ENCODE data around the gene ZNF423. TPM values are rescaled to one million over a fixed set of nuclear protein-coding genes. Genes with fewer than 3 reads are reported as not detected.

ZNF423 gene
- total RNA-seq, 1 donor from 2014 or later = 12.3 TPM

DNA sequence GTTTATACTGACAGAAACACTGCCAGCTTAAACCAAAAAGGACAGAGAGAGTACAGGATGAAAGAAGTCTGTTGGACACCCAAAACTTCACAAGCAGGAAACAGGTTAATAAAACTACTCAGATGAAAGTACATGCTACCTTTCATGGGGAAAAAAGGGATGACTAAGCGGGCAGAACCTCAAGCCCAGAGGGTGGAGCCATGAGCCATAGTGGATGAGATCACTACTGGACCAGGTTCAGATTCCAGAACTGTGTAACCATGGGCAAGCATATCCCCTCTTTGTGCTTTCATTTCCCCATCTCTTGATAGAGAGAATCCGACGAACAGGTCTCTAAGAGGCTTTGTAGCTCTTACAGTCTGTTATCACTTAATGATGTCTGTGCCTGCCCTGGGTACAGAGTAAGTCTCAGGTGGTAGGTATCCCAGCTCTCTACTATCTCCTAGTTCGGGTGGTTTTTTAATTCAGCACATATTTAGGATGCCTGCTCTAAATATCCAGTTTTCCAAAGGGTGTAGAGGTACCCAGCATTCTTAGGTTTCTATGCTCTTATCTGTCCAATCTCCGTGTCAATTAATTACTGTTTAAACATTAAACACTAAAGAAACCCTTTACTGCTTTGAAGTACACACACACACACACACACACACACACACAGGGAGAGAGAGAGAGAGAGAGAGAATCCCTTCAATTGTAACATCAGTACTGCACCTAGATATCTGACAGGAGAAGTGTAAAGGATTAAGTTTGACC is 206.7 kb downstream of the ZNF423 start:
- no peak for DNase-seq (ENCODE audit: low spot score)

DNA sequence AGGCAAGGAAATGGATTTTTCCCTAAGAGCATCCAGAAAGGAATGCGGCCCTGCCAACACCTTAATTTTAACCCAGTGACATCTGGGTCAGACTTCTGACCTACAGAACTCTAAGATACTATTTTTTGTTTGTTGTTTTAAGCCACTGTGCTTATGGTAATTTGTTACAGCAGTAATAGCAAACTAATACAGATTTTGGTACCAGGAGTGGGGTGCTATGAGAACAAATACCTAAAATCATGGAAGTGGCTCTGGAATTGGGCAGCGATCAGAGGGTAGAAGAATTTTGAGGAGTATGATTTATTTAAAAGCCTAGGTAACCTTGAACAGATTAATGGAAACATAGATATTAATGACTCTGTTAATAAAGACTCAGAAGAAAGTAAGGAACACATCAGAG is 208.2 kb downstream of the ZNF423 start:
- no peak for DNase-seq (ENCODE audit: low spot score)

DNA sequence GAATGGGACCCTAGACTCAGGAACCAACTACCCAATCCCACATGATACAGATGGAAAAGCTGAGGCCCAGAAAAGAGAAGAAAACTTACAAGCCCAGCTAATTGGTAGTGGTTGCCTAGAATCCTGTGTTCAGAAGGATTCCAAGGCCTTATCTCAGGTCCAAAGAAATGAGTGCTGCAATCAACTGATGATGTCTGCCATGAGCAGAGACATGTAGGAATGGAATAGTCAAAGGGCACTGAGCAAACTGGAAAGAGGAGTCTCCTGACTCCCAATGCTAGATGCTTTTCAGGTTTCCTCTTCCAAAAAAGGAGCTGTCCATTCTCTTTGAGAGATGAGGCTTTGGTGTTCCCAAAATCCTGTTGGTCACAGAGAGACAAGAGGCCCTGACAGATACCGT is 210.6 kb downstream of the ZNF423 start:
- no peak for DNase-seq (ENCODE audit: low spot score)

DNA sequence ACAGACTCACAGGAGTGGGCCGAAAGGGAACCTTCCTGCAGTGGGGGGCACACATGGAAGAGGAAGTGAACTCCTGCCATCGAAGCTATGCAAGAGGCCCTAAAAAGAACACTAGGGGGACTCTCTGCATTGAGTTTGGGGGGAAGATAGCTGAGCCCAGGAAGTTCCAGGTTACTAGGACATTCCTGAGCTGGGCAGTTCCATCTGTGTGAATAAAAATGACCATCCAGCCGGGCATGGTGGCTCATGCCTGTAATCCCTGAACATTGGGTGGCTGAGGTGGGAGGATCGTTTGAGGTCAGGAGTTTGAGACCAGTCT is 211.8 kb downstream of the ZNF423 start:
- DNase-seq (ENCODE audit: low spot score) = no peak

DNA sequence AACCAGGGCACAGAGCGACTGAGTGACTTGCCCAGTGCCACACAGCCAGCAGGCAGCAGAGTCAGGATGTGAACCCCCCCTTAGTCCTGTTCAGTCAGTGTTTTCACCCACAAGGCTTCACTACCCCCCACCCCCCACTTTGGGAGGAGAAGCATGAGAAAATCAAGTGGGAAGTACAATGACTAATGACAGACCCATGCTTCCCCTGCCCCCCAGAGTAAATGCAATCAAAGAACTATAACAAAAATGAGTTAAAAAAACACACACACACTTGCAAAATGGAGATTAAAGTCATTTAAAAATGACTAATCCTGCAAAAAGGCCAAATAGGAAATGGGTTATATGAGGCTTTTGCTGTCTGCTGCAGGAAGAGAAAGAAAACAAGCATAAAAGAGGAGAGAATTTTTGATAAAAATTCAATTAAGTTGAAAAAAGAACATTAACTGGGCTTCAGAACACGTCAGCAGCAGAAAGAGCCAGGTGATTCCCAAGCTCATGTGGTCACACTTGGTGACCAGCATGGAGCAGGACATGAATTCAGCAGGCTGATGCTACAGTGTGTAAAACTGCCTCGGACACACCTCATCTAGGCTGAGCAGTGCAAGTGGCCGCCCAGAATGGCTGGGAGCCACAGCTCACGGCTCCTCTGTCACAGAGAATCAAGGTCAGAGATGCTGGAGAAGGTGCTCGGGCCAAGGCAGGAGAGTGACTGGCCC is 212.3 kb downstream of the ZNF423 start:
- no peak for DNase-seq (ENCODE audit: low spot score)

DNA sequence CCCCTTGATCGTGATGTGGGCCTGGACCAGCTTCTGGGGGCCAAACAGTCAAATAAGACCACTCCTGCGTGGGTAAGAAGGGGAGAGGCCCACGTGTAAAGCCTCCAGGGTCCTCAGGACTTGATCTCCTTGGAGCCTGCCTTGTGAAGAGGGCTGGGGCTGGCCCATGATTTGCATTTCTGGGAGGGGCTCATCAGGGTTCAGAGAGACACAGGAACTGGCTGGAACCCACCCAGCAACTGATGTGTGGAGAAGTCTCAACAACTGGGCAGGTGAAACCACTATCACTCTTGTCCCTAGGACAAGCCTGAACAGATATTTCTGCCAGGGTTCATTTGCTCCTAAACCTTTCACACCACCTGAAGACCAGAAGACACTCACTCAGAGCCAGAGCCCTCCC is 214.7 kb downstream of the ZNF423 start:
- no peak for DNase-seq (ENCODE audit: low spot score)

DNA sequence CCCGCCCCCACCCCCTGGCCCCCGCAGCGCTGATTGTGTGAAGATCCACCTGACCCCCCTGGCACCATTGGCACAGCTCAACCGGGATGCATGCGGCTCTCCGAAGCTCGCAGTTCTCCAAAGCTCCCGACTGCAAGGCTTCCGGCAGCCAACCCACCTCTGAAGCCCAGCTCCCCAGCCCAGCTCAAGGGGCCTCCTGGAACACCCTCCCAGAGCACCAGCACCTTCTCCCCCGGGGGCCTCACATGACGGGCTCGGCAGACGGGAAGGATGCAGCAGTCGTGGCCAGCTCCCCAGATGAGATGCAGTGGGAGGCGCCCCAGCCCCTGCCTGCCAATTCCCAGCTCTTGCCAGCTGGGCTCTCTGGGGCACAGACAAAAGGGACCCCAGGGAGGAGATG is 215.3 kb downstream of the ZNF423 start:
- peak; percentile 59 for DNase-seq (ENCODE audit: low spot score)

DNA sequence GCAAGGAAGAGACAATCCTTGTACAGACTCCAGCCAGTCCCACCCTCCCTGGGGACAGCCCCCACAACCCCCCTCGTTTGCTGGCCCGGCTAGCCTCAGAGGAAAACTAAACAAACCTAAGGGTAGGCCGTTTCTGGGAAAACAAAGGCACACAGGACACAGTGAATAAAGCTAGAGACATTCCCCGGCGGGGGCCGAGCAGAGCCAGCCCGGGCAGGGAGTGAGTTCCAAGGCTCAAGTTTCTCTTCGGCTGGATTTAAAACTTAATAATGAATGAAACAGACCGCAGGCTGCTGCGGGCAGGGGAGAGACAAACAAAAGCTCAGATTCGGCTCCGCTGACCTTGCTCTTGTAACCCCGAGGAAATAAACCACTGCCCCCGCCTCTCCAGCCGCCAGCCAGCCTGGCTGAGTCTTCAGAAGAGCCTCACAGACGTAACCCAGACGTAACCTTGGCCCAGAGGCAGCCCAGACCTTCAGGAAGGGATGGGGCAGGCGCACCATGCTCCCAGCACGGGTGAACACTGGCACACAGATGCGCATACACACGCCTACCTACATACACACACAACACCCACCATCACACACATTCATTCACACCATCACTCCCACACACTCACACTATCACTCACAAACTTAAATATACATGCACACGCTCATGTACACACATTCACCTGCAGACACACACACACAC is 216.0 kb downstream of the ZNF423 start:
- peak; percentile 85 for DNase-seq (ENCODE audit: low spot score)

DNA sequence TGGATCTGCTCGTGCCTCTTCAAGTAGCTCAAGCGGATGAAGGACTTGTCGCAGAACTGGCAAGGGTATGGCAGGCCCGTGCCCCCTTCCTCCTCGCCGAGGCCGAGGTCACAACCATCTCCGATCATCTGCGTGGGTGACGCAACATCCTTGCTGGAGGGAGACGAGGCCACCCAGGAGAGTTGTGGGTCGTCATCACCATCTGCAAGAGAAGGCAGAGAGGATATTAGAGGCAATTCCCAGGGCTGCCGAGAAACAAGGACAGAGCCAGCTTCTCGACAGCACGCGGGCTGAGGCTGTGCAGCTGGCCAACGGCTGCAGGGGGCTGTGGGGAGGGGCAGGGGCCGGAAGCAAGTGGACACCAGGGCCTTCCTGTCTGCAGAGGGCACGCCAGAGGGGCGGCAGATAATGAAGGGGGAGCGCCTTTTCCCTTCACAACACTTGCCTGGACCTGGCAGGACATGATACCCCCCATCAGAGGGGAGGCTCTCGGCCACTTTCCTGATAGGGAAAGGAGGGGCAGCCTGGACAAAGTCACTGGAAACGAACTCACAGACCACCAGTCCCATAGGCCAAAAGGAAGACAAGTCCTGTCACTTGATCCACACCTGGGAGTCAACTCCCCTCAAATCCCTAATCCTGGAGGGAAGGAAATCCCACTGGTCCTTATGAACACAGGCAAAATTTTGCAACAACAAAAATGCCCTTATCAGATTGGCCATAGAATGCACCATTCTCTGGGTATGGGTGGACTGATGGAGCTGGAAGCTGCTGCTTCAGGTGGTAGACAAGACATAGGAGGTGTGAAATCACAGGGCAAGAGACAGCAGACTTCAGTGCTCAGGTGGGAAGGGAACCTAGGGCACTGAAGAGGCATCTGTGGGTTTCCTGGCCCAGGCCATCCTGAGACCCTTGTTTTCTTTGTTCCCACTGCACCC is 217.0 kb downstream of the ZNF423 start:
- DNase-seq (ENCODE audit: low spot score) = no peak

DNA sequence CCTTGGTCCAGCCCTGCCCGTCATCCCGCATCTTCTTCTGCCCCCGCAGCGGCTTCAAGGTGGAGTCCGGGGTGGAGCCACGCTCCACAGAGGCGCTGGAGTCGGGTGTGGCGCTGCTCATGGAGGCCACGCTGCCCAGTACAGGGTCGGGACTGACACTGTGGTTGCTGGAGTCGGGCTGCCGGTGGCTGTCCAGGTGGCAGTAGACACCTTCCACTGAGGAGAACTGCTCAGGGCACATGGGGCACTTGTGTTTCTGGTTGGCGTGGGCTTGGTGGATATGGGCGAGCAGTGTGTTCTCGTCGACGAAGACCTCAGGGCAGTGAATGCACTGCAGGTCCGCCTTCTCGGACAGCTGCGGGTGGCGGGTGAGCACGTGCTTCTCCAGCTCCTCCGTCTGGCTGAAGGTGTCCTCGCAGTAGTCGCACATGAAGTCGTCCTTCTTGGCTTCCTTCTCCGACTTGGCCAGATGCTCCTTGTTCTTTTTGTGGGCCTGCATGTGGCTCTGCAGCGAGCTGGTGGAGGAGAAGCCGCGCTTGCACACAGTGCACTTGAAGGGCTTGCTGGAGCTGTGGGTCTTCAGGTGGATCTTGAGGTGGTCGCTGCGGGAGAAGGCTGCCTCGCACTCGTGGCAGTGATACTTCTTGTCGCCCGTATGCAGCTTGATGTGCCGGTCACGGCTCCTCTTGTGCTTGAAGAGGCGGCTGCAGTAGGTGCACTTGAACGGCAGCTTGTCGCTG is 217.8 kb downstream of the ZNF423 start:
- DNase-seq (ENCODE audit: low spot score) = no peak

DNA sequence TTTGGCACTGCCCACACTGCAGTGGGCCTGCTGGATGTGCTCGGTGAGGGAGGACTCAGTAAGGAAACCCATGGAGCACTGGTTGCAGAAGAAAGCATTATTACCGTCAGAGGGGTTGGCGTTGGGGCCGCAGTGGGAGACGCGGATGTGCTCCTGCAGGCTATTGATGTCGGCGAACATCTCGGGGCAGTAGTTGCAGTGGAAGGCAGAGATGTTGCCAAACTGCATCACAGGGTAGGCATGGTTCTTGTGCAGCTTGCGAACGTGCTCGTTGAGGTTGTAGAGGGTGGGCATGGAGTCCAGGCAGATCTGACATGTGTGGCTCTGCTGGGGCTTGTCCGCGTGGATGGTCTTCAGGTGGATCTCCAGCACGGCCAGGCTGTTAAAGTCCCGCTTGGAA is 218.4 kb downstream of the ZNF423 start:
- no peak for DNase-seq (ENCODE audit: low spot score)

DNA sequence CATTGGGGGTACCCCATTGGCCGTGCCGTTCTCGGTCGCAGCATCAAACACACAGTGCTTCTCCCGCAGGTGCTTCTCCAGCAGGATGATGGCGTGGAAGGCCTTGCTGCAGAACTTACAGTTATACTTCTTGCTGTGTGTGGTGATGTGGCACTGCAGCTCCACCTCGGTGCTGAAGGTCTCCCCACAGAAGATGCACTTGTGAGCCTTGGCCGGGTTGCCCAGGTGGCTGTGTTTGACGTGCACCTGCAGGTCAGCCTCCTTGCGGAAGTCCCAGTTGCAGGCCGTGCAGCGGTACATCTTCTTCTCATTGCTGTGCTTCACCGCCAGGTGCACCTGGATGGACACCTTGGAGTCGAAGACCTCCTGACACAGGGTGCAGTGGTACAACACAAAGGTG is 219.3 kb downstream of the ZNF423 start:
- no peak for DNase-seq (ENCODE audit: low spot score)

DNA sequence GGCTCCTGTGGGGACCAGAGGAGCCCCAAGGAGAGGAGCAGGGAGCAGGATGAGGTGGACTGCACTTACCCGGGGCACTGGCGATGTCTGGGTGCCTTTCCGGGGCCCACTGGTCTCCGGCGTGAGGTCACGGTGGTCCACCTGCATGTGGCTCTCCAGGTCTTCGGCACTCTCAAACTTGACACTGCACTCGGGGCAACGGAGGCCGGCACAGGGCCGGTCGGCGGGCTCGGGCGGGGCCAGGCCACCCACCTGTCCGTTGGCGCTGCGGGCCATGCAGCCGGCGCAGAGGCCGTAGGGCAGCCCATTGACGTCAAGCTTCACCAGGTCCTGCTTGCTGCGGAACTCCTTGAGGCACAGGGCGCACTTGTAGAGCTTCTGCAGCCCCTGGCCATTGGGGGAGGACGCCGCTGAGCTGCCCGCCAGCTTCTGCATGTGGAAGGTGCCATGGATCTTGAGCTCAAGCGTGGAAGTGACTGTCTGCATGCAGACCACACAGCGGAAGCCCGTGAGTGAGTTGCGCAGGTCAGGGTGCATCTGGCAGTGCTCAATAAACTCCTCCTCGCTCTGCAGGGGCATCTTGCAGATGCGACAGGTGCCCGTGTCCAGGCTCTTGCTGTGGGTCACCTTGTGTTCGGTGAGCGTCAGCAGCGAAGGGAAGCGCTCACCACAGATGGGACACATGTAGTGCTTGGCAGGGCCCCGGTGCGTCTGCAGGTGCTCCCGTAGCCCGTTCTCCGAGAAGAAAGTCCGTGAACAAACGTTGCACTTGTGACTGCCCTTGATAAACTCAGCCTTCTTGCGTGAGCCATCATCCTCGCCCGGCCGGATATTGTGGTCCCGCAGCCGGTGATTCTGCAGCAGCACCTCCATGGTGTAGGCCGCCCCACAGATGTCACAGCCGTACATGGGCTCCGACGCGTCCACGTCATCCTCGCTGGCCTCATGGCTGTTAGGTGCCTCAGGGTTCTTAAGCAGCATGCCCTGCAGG is 220.0 kb downstream of the ZNF423 start:
- DNase-seq (ENCODE audit: low spot score) = no peak

DNA sequence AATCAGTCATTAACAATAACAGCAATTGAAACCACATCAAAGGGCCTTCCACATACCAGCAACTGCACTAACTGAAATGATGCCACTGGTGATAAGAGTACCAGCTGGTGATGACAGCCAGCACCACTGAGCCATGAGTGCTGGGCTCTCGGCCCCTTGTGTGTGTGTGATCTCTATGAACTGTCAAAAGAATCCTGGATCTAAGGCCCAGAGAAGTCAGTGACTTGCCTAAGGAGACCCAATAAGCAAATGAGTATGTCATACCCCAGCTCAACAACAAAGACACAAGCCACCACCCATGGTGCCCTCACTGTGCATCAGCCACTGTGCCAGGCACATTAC is 220.9 kb downstream of the ZNF423 start:
- DNase-seq (ENCODE audit: low spot score) = no peak

DNA sequence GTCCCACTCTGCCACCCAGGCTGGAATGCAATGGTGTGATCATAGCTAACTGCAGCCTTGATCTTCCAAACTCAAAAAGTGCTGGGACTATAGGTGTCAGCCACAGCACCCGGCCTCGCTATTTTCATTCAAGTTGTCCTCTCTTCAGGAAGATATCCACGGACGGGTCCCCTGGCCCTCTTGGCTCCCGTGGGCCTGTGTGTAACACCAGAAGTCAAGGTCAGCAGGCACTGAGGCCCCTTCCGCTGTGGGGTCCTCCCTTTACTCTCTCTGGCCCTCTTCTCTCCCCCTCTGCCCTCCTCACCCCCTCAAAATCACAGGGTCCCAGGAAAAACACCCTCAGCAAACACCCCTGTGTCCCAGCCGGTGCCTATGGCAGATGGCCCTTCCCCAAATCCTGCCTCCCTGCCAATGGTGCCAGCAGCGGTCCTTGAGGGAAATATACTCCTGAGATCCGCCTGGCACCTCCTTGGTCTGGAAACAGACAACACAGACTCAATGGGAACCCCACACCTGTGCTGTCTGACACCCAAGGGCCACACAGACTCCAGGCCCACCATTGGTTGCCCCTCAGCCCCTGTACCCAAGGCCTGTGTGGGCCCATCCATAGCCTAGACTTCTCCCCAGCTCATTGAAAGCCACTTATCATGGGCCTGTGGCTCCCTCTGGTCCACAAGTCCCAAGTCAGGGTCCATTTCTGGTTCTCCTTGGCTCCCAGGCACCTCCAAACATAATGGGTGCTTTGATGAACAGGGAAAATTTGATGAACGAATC is 221.5 kb downstream of the ZNF423 start:
- no peak for DNase-seq (ENCODE audit: low spot score)

DNA sequence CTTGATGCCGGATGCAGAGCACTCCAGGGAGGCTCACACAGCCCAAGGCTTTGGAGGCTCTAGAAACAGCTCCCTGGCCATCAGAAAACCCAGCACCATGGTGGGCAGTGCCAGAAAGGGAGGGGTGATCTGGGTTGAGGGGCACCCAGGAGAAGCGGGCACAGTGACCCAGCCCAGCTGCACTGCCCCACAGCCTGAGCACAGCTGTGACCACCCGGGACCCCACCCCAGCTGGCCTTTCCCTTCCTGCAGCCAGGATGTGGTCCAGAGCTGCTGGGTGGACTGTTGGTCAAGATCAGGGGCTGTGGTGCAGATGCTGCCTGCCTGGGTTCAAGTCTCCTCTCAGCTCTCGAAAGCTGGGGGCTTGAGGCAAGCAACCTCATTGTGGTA is 223.1 kb downstream of the ZNF423 start:
- DNase-seq (ENCODE audit: low spot score) = no peak

DNA sequence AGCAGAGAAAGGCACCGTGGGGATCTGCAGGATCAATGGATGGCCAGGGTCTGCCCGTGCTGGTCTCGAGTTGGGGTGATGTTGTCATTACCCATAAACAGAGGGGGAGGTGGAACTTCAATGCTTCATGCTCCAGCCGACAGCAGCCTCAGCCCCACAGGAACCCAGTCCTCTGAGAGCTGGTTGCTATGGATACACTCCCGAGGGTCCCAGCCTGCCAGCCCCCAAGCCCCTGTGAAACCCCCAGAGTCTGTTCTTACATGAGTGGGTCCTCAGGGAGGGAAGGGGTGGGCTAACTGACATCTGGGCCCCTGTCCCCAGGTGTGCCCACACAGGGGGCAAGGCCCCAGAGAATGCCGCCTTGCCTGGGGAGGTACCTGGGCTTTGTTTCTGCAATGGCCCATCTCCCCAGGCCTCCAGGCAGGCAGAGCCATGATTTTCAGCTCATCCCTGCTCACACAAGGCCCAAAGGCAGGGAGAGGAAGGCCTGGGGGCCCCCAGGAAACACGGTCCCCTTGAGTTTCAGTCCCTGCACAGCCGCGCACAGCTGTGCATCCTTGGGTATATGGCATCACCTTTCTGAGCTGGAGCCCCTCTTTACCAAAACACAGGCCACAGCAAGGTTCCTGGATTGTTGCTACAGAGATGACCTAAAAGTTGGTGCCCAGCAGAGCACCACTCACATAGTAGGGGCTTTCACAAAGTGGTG is 223.7 kb downstream of the ZNF423 start:
- DNase-seq (ENCODE audit: low spot score) = no peak

DNA sequence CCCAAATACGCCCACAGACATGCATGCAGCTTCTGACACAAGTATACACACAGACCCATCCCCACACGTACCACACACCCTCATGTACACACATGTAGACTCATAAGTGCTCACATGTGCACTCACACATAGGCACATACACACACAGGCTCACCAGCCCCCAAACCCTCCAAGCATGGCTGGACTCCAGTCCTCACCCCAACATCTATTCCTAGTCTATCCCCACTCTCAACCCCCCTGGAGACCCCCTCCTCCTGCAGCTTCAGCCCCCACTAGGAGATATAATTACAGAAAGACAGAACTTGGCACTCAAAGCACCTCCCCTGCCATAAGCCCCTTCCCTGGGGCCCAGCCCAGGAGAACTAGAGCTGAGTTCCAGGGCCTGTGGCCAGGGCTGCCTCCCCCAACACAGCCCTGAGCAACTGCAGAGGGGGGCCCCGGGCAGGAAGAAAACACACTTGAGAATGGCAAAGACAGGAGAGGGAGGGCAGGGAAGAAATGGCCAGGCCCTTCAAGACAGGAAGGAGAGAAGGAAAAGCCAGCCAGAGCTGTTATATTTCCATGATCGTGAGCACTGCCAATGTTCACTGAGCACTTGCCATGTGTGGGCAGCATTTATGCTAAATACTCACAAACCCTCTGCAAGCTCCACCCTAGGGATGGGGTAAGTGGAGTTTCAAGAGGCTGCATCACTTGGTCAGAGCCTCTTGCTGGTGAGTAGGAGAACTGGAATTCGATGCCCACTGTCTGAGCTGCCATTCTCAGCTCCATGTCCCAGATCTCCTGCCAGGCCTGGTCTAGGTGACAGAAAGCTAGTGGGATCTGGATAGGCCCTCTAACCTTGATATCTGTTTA is 224.5 kb downstream of the ZNF423 start:
- peak; percentile 71 for DNase-seq (ENCODE audit: low spot score)

Measured in umbilical cord (tissue), 2 donors.